GM12864 (cell line): Measurements from ENCODE around the gene FBXL20.
"Not testable (repeated sequence)": the region's sequence is repeated elsewhere in the genome, so short reads cannot be mapped to it uniquely, and the experiment has no call there.

Experiments used
- DNase-seq: peaks from one replicate; pipeline ENCODE4 v3.0.0-alpha.2; 2011; ENCODE audit warnings: low read depth
- H3K4me3 ChIP-seq: 2 replicates; pipeline ENCODE4 v1.5.1; 2011; ENCODE audit warnings: mild to moderate bottlenecking, low read depth, low read length, control low read depth
- TF ChIP-seq, protein P1 (sequence below): IDR thresholded peaks from 2 replicates; pipeline ENCODE4 v1.5.1; 2011; ENCODE audit warnings: low read depth, mild to moderate bottlenecking, moderate library complexity, low read length, control low read depth, inconsistent platforms; ENCODE audit errors: missing control alignments

Gene FBXL20

DNA sequence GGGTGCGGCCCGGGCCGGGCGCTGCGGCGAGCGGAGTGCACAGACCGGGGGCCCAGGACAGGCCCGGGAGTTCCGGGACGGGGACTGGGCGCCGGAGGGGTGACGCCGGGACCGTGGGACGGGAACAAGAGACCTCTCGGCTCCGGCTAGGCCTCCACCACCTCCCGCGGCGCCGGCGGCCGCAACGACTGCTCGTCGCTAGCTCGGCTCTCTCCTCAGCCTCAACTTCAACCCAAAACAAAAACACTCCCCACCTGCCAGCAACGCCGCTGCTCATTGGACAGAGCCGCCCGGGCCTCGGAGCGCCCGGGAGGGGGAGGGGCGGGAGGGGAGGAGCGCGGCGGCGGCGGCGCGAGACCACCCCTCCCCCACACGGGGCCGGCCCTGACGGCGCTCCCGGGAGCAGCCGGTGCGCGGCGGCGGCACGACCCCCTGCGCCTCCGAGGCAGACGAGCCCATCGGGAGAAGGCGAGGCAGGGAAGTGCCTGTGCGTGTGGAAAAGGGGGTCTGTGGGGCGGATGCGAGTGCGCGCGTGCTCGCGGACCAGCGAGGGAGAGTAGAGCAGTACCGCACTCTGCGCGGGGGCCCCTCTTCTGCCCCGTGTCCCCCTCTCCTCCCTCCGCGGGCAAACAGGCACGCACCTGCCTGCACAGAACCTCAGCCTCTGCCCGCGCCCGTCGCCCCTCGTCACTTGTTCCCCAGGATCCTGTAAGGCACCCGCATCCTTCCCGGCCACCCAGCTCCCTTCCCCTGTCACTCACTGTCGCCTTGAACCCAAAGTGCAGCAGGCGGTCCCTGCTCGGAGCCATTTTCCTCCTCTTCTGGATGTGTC is at the start of gene FBXL20:
Gene FBXL20 (minus strand): TSS at position 215 of the 832 bp plus-strand sequence. CDS start 224 bp downstream, outside the sequence.
- DNase-seq = peak; percentile 55
- H3K4me3 ChIP-seq = peak within 1 kb of the TSS; percentile 86
- TF ChIP-seq, protein P1, sequence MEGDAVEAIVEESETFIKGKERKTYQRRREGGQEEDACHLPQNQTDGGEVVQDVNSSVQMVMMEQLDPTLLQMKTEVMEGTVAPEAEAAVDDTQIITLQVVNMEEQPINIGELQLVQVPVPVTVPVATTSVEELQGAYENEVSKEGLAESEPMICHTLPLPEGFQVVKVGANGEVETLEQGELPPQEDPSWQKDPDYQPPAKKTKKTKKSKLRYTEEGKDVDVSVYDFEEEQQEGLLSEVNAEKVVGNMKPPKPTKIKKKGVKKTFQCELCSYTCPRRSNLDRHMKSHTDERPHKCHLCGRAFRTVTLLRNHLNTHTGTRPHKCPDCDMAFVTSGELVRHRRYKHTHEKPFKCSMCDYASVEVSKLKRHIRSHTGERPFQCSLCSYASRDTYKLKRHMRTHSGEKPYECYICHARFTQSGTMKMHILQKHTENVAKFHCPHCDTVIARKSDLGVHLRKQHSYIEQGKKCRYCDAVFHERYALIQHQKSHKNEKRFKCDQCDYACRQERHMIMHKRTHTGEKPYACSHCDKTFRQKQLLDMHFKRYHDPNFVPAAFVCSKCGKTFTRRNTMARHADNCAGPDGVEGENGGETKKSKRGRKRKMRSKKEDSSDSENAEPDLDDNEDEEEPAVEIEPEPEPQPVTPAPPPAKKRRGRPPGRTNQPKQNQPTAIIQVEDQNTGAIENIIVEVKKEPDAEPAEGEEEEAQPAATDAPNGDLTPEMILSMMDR = no peak

GRCh38 chr17:39450847-39451581 is 49.6 kb upstream of the FBXL20 start, which contains the start of gene MED1:
TSS of gene MED1 (minus strand) at chr17:39451263. CDS start at chr17:39451062, 201 bp downstream.
- peak; percentile 97 for DNase-seq
- TF ChIP-seq, protein P1 = no peak
- H3K4me3 ChIP-seq = peak within 1 kb of the TSS; percentile 99

DNA sequence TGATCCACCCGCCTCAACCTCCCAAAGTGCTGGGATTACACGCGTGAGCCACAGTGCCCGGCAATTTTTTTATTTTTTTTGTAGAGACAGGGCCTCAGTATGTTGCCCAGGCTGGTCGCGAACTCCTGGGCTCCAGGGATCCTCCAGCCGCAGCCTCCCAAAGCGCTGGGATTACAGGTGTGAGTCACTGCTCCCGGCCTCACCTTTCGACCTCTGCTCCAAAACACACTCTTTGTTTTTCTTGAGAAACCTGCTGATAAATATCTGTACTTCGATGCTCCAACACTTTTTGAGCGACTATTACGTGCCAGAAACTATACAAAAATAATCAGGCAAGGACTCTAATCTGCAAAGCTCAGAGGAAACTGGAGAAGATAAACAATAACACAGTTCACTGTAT is 48.6 kb upstream of the FBXL20 start:
- DNase-seq = no peak
- TF ChIP-seq, protein P1 = no peak
- H3K4me3 ChIP-seq = peak overlapping the region; percentile 99; the same call in 1 of the 2 replicates

- H3K4me3 ChIP-seq = no peak overlapping the region
- TF ChIP-seq, protein P1 = no peak
- DNase-seq = no peak
Observed at GRCh38 chr17:39447561-39447960, 46.1 kb upstream of the FBXL20 start.

GRCh38 chr17:39443326-39443725 is 41.9 kb upstream of the FBXL20 start:
- H3K4me3 ChIP-seq = no peak overlapping the region
- no peak for DNase-seq
- TF ChIP-seq, protein P1 = no peak

DNA sequence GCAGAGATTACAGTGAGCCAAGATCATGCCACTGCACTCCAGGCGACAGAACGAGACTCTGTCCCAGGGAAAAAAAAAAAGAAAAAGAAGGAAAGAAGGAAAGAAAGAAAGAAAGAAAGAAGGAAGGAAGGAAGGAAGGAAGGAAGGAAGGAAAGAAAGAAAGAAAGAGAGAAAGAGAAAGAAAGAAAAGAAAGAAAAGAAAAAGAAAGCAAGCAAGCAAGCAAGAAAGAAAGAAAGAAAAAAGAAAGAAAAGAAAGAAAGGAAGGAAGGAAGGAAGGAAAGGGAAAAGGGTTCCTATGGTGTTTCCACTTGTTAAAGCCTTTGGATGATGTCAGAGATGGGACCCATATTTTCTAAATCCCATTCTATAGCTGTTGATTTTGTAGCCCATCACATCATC is 38.4 kb upstream of the FBXL20 start:
- not testable (repeated sequence) for DNase-seq, H3K4me3 ChIP-seq

DNA sequence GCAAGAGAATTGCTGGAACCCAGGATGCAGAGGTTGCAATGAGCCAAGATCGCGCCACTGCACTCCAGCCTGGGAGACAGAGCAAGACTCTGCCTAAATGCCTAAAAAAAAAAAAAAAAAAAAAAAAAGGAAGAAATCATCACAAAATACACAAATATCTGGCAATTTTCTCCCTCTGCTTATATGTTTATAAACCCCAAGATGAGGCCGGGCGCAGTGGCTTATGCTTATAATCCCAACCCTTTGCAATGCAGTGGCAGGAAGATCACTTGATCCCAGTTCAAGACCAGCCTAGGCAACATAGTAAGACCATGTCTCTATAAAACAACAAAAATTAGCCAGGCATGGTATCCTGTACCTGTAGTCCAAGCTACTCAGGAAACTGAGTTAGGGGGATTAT is 28.2 kb upstream of the FBXL20 start:
- no peak overlapping the region for H3K4me3 ChIP-seq
- DNase-seq = no peak
- TF ChIP-seq, protein P1 = no peak
